GM19463 (cell line): Measurements from ENCODE around the gene RPL36AL.

ENCODE experiments used
- ATAC-seq: cut with Tn5 transposase; IDR thresholded peaks from one replicate; pipeline ENCODE4 v1.9.1; 2021; ENCODE audit warnings: mild to moderate bottlenecking, moderate library complexity; ENCODE audit not compliant: unreplicated experiment

Gene RPL36AL

GRCh38 chr14:49582113-49582977, 38.1 kb downstream of the RPL36AL start:
- no peak for ATAC-seq

- no peak for ATAC-seq
These were observed 39.0 kb downstream of the RPL36AL start for GRCh38 chr14:49581209-49582112.

GRCh38 chr14:49579841-49580240, 40.6 kb downstream of the RPL36AL start:
- no peak for ATAC-seq

- no peak for ATAC-seq
These were observed 42.3 kb downstream of the RPL36AL start for GRCh38 chr14:49578141-49578540.

- ATAC-seq = no peak
These were observed 46.4 kb downstream of the RPL36AL start for GRCh38 chr14:49574038-49574437.

GRCh38 chr14:49569281-49569680, 51.1 kb downstream of the RPL36AL start:
- no peak for ATAC-seq
